Stimulated activated CD8-positive, alpha-beta memory T cell treated with anti-CD3 and anti-CD28 coated beads, Interleukin-7, amount 100 ng/mL, for 24 hours (primary cell): ENCODE data around the gene TLE5.
"Not testable (repeated sequence)": the region's sequence is repeated elsewhere in the genome, so short reads cannot be mapped to it uniquely, and the experiment has no call there.

Source experiments
- DNase-seq: peaks from one replicate; pipeline ENCODE4 v3.0.0-alpha.2; 2020; ENCODE audit warnings: low read depth

The TLE5 gene

GRCh38 chr19:3045191-3045590 is 17.1 kb downstream of the TLE5 start:
- DNase-seq = no peak

GRCh38 chr19:3042621-3043267 is 19.6 kb downstream of the TLE5 start:
- no peak for DNase-seq

GRCh38 chr19:3041761-3042620 is 20.3 kb downstream of the TLE5 start:
- no peak for DNase-seq

- no peak for DNase-seq
Measured at GRCh38 chr19:3041327-3041726, 21.0 kb downstream of the TLE5 start.

GRCh38 chr19:3039641-3040077 is 22.6 kb downstream of the TLE5 start:
- no peak for DNase-seq

GRCh38 chr19:3039125-3039524 is 23.2 kb downstream of the TLE5 start:
- no peak for DNase-seq

- DNase-seq = no peak
Measured at GRCh38 chr19:3038214-3038613, 24.1 kb downstream of the TLE5 start.

GRCh38 chr19:3036977-3037544 is 25.2 kb downstream of the TLE5 start:
- not testable (repeated sequence) for DNase-seq

GRCh38 chr19:3036119-3036976 is 25.9 kb downstream of the TLE5 start:
- DNase-seq = peak; percentile 64

- peak; percentile 87 for DNase-seq
Measured at GRCh38 chr19:3035542-3036118, 26.7 kb downstream of the TLE5 start.

- peak; percentile 16 for DNase-seq
Measured at GRCh38 chr19:3034656-3035541, 27.4 kb downstream of the TLE5 start.

GRCh38 chr19:3034406-3034655 is 28.0 kb downstream of the TLE5 start:
- DNase-seq = no peak

- DNase-seq = no peak
Measured at GRCh38 chr19:3033595-3034405, 28.5 kb downstream of the TLE5 start.

GRCh38 chr19:3031607-3031867 is 30.8 kb downstream of the TLE5 start:
- no peak for DNase-seq

- DNase-seq = no peak
Measured at GRCh38 chr19:3029065-3029923, 33.0 kb downstream of the TLE5 start, which contains the start of gene TLE2. Gene TLE2, minus strand, starts transcription at chr19:3029280. Its CDS starts 376 bp downstream, at chr19:3028904.

GRCh38 chr19:3028305-3029064 is 33.8 kb downstream of the TLE5 start:
- DNase-seq = no peak

- no peak for DNase-seq
Measured at GRCh38 chr19:3027981-3028304, 34.4 kb downstream of the TLE5 start.

GRCh38 chr19:3027292-3027691 is 35.0 kb downstream of the TLE5 start:
- no peak for DNase-seq

- DNase-seq = no peak
Measured at GRCh38 chr19:3026768-3027167, 35.5 kb downstream of the TLE5 start.
